GM18870 (cell line): ENCODE measurements around the gene FAM180A.

ENCODE experiments used
- ATAC-seq: cut with Tn5 transposase; IDR thresholded peaks from one replicate; pipeline ENCODE4 v1.9.1; 2021; ENCODE audit warnings: moderate library complexity; ENCODE audit not compliant: unreplicated experiment

The FAM180A gene

GRCh38 chr7:135771961-135772638 lies 23.5 kb upstream of the FAM180A start:
- ATAC-seq, result no peak

DNA sequence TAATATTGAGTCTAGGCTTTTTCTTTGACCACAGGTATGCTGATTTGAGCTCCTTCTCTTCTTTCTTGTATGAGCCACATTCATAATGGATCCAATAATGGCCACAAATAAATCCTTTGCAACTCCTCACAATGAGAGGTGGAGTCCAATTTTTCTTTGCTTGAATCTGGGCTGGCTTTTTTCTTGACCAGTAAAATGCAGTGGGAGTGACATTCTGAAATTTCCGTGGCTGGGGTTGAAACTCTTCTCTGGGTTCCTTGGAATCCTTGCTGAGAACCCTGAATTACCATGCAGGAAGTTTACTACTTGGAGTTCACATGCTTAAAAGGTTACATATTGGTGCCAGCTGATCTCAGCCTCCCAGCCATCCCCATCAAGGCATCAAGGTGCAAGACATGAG lies 22.4 kb upstream of the FAM180A start:
- ATAC-seq, result no peak

DNA sequence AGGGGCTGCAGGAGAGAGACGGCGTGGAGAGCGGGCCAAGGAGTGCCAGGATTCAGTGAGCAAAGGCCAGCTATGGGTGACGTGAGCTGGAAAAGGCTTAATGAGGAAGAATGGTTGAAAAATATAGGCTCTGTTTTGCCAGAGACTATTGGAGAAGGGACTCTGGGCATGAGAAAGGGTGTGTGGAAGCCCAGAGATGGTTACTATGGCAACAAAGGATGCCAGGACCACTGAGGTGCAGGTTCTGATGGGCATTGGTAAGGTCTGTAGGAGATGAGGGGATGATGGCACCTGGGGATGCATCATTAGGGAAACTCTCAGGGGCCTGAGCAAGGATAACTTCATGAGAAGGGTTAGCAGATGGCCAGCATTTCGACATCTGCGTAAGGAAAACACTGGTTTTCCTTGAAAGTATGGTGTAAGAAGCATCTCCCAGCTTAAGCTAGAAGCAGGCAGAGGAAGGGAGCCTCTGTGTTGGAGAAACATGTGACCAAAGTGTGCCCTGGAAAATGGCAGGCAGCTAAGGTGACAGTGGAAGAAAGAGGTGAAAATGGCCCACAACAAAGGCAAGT lies 21.6 kb upstream of the FAM180A start:
- no peak for ATAC-seq

- no peak for ATAC-seq
Observed at GRCh38 chr7:135769005-135769802, 20.6 kb upstream of the FAM180A start.

DNA sequence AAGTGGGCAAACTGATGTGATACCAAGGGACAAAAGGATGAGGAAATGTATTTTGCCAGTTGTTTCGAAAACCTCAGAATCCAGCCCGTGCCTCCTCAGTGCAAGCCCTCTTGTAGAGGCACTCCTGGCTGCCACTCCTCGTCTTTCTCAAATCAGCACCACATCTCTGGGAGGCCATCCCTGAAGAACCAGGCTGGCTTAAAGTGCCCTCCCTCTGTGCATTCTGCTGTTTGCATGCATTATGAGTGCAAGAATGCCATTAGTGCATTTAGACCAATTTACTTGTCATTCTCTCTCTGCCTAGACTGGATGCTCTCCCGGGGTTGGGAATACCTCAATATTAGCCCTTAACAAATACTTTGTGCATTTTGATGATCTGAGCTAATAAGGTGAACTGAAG lies 19.9 kb upstream of the FAM180A start:
- no peak for ATAC-seq

GRCh38 chr7:135768064-135768463 lies 19.5 kb upstream of the FAM180A start:
- no peak for ATAC-seq

GRCh38 chr7:135763261-135763660 lies 14.6 kb upstream of the FAM180A start:
- ATAC-seq, result no peak

DNA sequence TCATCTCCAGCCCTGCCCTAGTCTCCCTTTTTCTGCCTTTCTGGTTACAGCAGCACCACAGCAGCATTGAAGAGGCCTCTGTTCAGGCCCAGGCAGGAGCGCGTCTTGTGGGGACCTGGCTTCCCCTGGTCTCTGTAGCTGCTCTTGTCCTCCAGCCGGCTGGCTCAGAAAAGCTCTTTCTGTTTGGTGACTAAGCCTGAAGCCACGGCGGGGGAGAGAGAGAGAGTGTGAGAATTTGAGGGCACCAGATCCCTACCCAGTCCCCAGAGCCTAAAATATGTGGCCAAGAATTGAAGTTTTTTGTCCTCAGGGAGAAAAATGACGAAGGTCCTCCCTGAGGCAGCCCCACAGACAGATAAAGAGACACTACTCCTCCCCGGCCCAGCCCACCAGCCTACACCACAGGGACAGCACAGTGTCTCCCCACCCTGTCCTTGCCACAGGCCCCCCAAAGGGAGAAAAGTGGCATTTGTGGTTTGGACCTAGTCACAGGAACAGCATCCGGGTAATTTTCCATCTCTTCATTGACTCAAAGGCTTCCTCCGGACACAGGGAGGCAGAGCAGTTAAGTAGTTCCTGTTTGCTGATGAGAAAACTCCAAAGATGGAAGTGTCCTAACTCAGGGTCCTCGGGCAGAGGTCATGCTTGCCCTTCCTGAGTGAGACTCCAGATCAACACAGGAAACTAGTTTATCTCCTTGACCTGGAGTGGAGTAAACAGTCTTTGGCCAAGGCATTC lies 13.3 kb upstream of the FAM180A start:
- no peak for ATAC-seq

DNA sequence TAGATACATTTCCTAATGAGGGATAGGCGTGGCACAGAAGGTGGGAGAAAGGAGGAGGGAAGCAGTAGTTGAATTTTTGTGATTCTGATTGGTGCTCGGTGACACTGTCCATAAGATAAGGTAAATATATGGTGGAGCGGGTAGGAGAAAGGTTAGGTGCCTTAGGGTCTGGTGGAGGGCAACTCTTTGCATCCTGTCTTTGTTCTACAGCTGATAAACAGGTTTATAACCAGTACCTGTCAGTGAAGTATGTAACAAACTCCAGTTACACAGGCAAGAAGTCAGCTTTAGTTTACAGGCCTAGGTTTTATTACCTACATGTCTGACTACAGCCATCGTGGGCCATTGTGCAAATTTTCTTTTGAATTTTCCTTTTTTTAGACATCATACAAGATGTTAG lies 10.9 kb upstream of the FAM180A start:
- no peak for ATAC-seq

DNA sequence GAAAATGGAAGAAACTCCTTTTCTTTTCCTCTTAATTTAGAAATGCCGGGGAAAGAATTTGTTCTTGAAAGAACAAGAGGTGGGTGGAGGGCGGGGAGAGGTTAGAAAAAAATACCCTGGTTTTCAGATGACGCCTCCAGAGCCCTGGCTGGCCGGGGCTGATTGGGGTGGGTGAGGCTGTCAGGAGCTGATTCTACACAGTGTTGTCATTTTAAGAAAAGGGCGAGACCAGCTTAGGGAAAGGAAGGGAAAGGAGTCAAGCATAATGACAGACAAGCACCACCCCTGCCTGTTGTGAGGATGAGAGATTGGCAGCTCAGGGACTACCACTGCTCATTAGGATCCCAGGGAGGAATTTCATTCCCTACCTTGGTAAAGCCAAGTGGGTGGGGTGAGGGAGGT lies 9.9 kb upstream of the FAM180A start:
- no peak for ATAC-seq

DNA sequence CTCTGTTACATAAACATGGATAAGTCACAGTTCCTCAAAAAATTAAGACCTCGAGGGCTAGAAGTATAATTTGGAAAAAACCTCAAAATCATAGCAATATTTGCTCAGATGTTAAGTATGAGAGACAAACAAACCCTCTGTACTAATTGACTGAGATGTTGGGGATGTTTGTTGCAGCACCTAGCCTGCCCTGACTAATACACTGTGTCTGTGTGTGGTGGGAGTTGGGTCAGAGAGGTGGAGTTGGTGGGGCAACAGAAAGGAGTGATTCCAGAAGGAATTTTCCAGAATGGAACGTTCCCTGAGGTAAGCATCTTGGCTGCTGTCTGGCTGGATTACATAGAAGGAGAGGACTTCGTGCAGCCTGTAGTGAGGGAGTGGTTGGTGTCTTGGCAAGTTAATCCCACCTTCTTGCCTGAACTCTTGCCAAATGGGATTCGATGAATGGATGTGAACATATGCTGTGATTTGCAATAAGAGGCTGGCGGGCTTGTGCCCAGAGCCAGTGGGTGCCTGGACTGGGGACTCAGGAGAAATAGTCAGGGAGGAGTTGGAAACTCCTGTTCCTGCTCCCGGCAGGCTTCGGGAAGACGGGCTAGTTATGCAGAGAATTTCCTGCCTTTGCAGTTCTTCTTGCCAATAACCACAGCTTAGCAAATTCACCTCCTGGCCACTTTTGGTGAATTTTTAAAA lies 9.3 kb upstream of the FAM180A start:
- ATAC-seq, result no peak

DNA sequence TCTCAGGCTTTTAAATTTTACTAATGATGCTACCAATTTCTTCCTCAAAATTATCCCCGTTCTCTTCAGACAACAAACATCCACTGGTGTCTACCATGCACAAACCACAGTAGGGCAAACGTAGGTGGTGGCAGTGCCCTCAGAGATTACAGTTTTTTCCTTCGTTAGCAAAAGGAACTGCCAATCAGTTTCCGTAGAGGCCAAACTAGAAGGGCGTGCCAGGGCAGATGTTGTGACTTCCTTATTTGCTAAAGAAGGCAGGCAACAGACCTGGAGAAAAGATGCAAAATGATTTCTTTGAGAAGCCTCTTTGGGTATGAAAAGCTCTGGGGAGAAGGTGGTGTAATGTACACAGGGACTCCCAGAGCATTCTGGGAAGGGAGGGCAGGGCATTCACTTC lies 7.6 kb upstream of the FAM180A start:
- no peak for ATAC-seq

DNA sequence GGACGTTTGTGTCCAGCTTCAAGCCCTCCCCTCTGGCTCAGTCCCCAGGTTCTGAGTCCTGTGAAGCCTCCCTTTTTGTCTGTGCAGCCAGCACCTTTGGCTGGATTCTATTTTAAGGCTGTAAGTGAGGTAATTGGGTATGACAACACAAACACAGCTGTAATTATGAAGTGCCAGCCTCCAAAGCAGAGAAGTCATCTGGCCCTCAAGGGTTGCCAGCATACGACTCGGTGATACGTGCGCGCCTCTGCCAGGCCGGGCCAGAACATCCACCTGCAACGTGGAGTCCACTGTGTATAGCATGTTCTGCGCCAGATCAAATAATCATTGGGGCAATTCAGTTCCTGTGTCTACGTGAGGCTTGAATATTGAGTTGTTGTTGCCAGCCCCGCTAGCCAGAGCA lies 6.7 kb upstream of the FAM180A start:
- no peak for ATAC-seq

GRCh38 chr7:135753616-135754413 lies 5.2 kb upstream of the FAM180A start:
- no peak for ATAC-seq

GRCh38 chr7:135747366-135747765 lies 1.2 kb downstream of the FAM180A start:
- no peak for ATAC-seq

DNA sequence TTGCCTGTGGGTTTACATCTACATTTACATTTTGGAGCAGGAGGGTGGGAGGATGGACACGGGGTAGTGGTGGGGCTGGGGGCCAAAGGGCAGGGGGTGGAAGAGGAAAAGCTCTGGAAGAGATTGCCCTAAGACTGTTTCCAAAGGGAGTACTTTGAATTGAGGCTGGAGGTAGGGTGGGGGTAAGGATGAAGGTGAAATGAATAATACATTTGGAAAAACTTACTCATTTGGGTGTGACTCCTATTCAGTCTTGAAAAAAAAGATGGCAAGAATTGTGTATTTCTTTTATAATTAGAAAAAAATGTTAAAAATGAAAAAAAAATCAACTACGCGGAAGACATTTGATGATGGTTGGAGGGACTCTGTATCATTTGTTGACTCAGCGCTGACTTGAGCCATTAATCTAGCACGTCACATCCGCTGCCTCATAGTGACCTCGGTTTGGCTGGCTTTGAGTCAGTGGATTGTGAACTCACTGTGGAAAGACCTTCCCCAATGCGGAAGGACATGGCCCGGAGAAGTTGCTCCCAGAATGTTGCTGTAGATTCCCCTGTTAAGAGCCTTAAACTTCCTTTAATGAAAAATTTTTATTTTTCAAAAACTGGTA lies 2.8 kb downstream of the FAM180A start:
- no peak for ATAC-seq

GRCh38 chr7:135744938-135745702 lies 3.5 kb downstream of the FAM180A start:
- ATAC-seq, result no peak

- ATAC-seq, result no peak
Observed at GRCh38 chr7:135743907-135744731, 4.5 kb downstream of the FAM180A start.
